Measurements from ENCODE around the gene SLCO1B1.

SLCO1B1 gene

GRCh38 chr12:21220266-21220665, 89.3 kb downstream of the SLCO1B1 start:
- no peak for DNase-seq (ENCODE audit: low spot score)

- DNase-seq (ENCODE audit: low spot score) = no peak
Measured at GRCh38 chr12:21221072-21221471, 90.1 kb downstream of the SLCO1B1 start.

GRCh38 chr12:21221778-21222177, 90.8 kb downstream of the SLCO1B1 start:
- no peak for DNase-seq (ENCODE audit: low spot score)

- no peak for DNase-seq (ENCODE audit: low spot score)
Measured at GRCh38 chr12:21223930-21224329, 92.9 kb downstream of the SLCO1B1 start.

- no peak for DNase-seq (ENCODE audit: low spot score)
Measured at GRCh38 chr12:21234395-21234794, 103.4 kb downstream of the SLCO1B1 start.

GRCh38 chr12:21239866-21240265, 108.9 kb downstream of the SLCO1B1 start:
- no peak for DNase-seq (ENCODE audit: low spot score)

GRCh38 chr12:21248679-21249078, 117.7 kb downstream of the SLCO1B1 start:
- peak; percentile 12 for DNase-seq (ENCODE audit: low spot score)

GRCh38 chr12:21252070-21252469, 121.1 kb downstream of the SLCO1B1 start:
- no peak for DNase-seq (ENCODE audit: low spot score)

- DNase-seq (ENCODE audit: low spot score) = no peak
Measured at GRCh38 chr12:21257172-21257571, 126.2 kb downstream of the SLCO1B1 start.

- no peak for DNase-seq (ENCODE audit: low spot score)
Measured at GRCh38 chr12:21264232-21264631, 133.2 kb downstream of the SLCO1B1 start.

- no peak for DNase-seq (ENCODE audit: low spot score)
Measured at GRCh38 chr12:21265932-21266331, 134.9 kb downstream of the SLCO1B1 start.

- no peak for DNase-seq (ENCODE audit: low spot score)
Measured at GRCh38 chr12:21276826-21277225, 145.8 kb downstream of the SLCO1B1 start.

All from iPS-NIHi11 (cell line).